ENCODE data around the gene UGT1A8.

UGT1A8 gene

DNA sequence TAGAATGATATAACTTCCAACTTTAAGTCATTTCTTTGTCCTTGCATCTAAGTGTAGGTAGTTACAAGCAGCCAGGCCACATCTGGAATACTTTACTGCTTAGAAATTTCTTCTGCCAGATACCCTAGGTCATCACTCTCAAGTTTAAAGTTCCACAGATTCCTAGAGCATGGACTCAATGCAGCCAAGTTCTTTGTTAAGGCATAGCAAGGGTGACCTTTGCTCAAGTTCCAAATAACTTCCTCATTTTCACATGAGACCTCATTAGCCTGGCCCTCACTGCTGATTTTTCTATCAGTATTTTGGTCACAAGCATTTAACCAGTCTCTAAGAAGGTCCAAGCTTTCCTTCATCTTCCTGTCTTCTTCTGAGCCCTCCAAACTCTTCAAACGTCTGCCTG, 46.5 kb downstream of the UGT1A8 start:
- TF ChIP-seq, protein P1, sequence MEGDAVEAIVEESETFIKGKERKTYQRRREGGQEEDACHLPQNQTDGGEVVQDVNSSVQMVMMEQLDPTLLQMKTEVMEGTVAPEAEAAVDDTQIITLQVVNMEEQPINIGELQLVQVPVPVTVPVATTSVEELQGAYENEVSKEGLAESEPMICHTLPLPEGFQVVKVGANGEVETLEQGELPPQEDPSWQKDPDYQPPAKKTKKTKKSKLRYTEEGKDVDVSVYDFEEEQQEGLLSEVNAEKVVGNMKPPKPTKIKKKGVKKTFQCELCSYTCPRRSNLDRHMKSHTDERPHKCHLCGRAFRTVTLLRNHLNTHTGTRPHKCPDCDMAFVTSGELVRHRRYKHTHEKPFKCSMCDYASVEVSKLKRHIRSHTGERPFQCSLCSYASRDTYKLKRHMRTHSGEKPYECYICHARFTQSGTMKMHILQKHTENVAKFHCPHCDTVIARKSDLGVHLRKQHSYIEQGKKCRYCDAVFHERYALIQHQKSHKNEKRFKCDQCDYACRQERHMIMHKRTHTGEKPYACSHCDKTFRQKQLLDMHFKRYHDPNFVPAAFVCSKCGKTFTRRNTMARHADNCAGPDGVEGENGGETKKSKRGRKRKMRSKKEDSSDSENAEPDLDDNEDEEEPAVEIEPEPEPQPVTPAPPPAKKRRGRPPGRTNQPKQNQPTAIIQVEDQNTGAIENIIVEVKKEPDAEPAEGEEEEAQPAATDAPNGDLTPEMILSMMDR (IDR thresholded peaks at IDR 0.05): no peak
- peaks cover 14% of the 10 kb centered on the region for H3K27me3 Mint-ChIP-seq (ENCODE audit: low read depth, poor library complexity)
- H3K27ac Mint-ChIP-seq: no peak overlapping the region
- DNase-seq: no peak
- H3K4me1 Mint-ChIP-seq: no peaks in the 10 kb centered on the region
- H3K9me3 Mint-ChIP-seq: peaks cover 15% of the 10 kb centered on the region
- H3K4me3 Mint-ChIP-seq: no peak overlapping the region
- no peaks in the 10 kb centered on the region for H3K36me3 Mint-ChIP-seq (ENCODE audit: low read depth)

DNA sequence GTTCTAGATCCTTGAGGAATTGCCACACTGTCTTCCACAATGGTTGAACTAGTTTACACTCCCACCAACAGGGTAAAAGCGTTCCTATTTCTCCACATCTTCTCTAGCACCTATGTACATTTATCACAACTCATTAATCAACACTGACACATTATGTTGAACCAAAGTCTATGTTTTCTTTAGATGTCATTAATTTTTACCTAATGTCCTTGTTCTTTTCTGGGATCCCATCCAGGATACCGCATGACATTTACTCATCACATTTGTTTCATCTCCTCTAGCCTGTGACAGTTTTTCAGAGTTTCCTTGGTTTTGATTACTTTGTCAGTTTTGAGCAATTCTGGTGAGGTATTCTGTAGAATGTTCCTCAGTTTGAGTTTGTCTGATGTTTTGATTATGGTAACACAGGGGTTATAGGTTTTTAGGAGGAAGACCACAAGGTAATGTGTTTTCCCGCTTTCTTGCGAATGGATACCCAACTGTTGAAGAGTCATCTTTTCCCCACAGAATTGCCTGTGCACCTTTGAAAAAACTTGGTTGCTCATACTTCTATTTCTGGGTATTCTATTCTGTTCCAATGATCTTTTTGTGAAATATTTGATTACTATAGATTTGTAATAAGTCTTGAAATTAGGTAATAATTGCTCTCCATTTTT, 51.3 kb downstream of the UGT1A8 start:
- peaks cover 16% of the 10 kb centered on the region for H3K27me3 Mint-ChIP-seq (ENCODE audit: low read depth, poor library complexity)
- peaks cover 17% of the 10 kb centered on the region for H3K9me3 Mint-ChIP-seq
- no peaks in the 10 kb centered on the region for H3K4me1 Mint-ChIP-seq
- H3K36me3 Mint-ChIP-seq (ENCODE audit: low read depth): no peaks in the 10 kb centered on the region
- no peak overlapping the region for H3K4me3 Mint-ChIP-seq
- TF ChIP-seq, protein P1 (IDR thresholded peaks at IDR 0.05): no peak
- no peak for DNase-seq
- H3K27ac Mint-ChIP-seq: no peak overlapping the region

DNA sequence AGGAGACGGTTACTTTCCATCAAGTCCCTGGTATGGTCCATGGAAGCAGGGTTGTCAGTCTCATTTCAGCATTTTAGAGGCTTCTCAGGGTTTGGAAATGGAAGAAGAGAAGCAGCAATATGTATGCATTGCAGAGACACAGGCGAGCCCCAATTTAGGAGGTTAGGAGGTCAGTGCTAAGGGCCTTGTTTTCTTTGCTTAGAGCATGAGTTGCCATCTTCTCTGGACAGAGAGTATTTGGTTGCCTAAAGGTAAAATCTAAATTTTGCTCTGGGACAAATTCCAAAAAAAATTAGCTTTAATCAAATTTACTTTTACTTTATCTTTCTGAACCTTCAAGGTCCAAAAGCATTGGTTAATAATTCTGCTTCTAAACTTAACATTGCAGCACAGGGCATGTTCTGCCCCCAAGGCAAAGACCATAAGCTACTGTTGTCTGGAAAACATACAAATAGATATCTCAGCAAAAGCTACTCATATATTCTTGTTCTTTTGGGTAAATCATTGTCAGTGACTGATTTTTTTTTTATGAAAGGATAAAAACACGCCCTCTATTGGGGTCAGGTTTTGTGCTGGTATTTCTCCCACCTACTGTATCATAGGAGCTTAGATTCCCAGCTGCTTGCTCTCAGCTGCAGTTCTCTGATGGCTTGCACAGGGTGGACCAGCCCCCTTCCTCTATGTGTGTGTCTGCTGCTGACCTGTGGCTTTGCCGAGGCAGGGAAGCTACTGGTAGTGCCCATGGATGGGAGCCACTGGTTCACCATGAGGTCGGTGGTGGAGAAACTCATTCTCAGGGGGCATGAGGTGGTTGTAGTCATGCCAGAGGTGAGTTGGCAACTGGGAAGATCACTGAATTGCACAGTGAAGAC, 54.1 kb downstream of the UGT1A8 start, which contains the start of gene UGT1A9:
TSS of gene UGT1A9 (plus strand) at position 609 of the 872 bp plus-strand sequence. CDS start at position 646, 37 bp downstream.
- H3K9me3 Mint-ChIP-seq: peaks cover 14% of the 10 kb centered on the region
- TF ChIP-seq, protein P1 (IDR thresholded peaks at IDR 0.05): no peak
- H3K4me1 Mint-ChIP-seq: peaks cover 9% of the 10 kb centered on the region
- no peaks in the 10 kb centered on the region for H3K36me3 Mint-ChIP-seq (ENCODE audit: low read depth)
- no peak for DNase-seq
- no peak within 1 kb of the TSS for H3K4me3 Mint-ChIP-seq
- peaks cover 16% of the 10 kb centered on the region for H3K27me3 Mint-ChIP-seq (ENCODE audit: low read depth, poor library complexity)
- no peak within 1 kb of the TSS for H3K27ac Mint-ChIP-seq

DNA sequence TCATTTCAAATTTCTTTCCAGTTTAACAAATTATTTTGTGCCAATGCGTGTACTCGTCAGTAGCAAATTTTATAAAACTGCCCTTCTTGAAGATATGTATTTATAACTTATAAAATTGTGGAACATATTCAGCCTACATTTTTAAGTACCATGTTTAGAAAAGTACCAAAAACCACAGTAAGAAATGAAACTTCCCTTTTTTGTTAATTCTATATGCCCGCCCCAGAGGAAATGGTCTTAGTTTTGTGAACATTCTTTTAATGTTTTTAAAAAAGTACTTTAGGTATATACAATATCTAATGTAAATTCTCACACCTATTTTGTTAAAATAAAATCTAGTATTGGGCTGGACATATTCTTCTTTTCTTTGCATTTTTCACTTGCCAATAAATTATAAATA, 55.5 kb downstream of the UGT1A8 start:
- DNase-seq: no peak
- Mint-ChIP-seq H3K9me3 (peaks cover 14% of the 10 kb centered on the region), H3K4me3 (no peak overlapping the region), H3K36me3 (ENCODE audit: low read depth) (no peaks in the 10 kb centered on the region), H3K27me3 (ENCODE audit: low read depth, poor library complexity) (peaks cover 16% of the 10 kb centered on the region), H3K4me1 (peaks cover 9% of the 10 kb centered on the region), H3K27ac (no peak overlapping the region)
- TF ChIP-seq, protein P1 (IDR thresholded peaks at IDR 0.05): no peak

DNA sequence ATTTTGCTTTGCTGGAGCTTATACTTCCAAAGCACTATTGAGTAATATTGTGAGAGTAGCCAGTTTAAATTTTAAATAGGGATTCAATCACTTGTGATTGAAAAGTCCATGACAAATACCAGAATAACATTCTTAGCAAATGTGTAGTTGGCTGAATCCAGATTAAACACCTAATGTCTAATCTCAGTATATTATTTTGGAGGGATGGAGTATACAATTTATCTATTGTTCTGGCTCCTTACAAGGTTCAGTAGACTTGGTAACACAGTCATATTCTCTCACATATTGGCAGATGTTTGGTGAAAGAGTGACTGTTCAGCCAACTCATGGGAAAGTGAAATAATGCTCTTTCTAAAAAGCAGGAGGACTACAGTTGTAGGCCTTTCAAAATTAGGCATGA, 56.5 kb downstream of the UGT1A8 start:
- Mint-ChIP-seq H3K9me3 (peaks cover 5% of the 10 kb centered on the region), H3K4me1 (peaks cover 9% of the 10 kb centered on the region), H3K27me3 (ENCODE audit: low read depth, poor library complexity) (peaks cover 16% of the 10 kb centered on the region), H3K27ac (no peak overlapping the region), H3K4me3 (no peak overlapping the region), H3K36me3 (ENCODE audit: low read depth) (no peaks in the 10 kb centered on the region)
- DNase-seq: no peak
- TF ChIP-seq, protein P1 (IDR thresholded peaks at IDR 0.05): no peak

Data from nephron progenitor cell (in vitro differentiated cells).